Hematopoietic multipotent progenitor cell treated with erythropoietin and hydrocortisone succinate and interleukin-3 and kit ligand, for 4 days (in vitro differentiated cells): ENCODE results near the gene HLA-DPB1.

Source experiments
- DNase-seq: peaks from one replicate; pipeline ENCODE4 v3.0.0-alpha.2; 2015

HLA-DPB1 gene

GRCh38 chr6:33105386-33105785 lies 29.6 kb downstream of the HLA-DPB1 start:
- no peak for DNase-seq

DNA sequence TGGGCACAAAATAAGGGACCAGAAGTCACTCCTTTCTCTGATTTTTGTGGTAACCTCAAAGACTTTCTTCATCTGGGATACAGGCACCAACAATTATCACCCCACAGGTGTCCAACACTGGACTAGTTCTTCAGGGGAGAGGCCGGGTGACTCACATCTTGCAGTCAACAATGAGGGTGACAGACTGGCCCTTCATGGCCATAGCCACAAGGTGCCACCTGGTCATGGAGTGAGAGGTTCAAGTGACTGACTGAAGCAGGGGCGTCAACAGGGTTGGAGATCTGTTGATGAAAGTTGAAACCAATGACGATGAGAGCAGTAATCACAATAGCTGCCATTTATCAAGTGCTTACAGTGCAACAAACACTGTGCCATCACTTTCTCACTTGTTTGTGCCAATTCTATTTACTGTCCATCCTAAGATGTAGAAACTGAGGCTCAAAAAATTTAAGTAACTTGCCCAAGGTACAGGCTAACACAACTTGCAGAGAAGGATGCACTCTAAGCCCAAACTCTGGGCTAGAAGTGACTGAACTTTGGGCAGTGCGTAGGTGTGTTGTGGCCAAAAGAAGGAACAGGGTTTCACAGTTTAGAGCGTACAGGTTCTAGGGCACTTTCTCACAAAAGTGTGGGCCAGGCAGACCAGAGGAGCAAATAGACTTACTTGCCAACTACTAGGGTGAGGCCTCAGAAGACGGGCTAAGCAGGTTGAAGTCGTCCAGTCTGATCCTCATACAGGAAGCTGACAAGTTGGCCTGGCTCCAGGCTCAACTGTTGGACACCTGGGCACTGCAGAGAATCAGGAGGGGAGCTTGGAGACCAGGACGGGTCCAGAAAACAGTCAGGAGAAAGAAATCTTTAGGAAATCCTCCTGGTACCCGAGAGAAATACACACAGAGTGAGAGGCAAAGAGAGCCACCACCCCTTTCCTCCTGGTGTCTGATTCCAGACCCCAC lies 30.4 kb downstream of the HLA-DPB1 start:
- no peak for DNase-seq

DNA sequence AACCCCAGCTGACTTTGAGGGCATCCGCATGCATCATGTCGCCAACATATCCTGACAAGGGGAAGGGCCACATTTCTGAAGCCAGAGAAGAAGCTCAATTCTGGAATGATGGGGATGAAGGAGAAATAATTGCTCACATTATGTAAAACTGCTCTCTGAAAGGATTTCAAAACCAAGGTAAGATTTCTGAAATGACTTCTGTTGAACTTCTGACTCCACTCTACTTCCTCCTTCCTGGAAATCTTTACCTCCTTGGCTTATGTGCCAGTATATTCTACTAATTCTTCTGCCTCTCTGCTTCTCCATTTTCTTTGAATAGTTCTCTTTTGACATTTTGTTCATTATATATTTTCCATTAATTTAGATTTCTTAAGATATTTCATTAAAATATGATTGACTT lies 31.9 kb downstream of the HLA-DPB1 start:
- no peak for DNase-seq

- no peak for DNase-seq
Observed at GRCh38 chr6:33108307-33108706, 32.5 kb downstream of the HLA-DPB1 start.

DNA sequence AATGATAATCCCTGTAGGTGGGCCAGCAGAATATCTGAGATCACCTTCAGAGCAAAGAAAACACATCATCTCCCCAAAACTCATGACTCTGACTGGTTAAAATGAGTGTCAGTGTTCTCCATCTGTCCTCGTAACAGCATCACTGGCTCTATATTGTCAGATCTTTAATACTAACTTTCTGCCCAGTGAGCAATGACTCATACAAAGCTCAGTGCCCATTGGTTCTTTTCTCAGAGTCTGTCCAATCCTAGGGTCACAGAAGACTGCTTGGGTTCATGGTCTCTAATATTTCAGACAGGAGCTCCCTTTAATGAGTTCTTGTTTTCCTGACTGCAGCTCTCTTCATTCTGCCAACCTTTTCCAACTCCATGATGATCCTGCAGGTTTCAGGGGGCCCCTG lies 36.4 kb downstream of the HLA-DPB1 start:
- peak; percentile 85 for DNase-seq

DNA sequence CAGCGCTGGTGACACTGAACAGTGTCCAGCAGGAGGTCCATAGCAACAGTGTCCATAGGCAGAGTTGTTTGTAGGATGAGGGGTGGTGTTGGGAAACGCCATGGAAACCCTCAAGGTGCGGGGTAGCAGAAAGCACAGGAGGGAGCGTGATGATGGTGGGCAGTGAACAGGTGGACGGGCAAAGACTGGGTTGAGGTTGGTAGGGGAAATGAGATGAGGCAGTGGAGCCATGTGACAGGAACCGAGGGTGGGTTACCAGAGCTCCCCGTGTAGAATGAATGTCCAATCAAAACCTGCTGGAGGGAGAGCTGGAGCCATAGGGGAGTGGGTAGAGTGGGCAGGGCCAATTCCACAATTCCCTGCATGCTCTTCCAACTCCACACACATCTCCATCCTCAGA lies 38.0 kb downstream of the HLA-DPB1 start:
- DNase-seq: no peak

GRCh38 chr6:33114406-33114805 lies 38.6 kb downstream of the HLA-DPB1 start:
- DNase-seq: peak; percentile 42

DNA sequence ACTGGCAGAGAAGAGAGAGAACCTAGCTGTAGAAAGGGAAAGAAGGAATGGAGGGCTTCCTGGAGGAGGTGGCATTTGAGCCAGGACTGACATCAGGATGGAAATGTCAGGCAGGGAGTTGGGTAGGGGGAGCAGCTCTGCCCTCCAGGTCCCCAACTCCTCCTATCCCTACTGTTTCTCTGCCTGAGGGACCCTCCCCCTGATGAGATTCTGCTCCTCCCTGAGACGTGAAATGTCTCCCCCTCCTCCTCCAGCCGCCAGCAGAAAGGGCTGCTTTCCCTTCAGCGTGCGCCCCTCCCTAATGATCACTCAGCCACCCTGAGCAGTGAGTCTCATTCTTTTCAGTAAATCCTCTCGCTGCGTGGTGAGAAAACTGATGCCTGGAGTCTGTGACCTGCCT lies 40.6 kb downstream of the HLA-DPB1 start:
- DNase-seq: no peak

DNA sequence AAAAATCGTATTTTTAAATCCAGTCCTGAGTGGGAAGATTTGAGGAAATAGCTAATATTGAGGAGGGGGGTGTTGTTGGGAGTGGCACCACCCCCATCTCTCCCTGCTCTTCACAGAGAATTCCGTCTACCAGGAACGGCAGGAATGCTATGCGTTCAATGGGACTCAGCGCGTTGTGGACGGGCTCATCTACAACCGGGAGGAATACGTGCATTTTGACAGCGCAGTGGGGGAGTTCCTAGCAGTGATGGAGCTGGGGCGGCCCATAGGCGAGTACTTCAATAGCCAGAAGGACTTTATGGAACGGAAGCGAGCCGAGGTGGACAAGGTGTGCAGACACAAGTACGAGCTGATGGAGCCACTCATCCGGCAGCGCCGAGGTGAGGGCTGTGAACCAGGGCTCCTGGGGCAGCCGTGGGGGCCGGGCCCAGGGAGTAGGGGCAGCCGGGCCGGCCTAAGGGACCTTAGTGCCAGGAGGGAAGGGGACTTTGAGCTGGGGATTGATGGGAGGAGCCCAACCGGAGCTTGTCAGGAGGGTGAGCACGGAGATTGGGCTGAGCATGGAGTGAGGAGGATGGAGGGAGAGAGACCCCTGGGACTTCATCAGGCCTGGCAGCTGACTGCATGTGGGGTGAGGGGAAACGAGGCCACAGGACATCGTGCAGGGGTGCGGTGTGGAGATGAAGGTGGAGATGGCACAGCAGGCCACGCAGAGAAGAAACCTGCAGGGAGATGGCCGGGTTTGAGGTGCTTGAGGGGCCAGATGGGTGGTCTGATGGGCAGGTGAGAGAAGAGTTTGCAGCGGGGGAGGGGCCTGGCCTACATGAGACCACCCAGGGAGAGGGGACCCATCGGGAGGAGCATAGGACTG lies 41.3 kb downstream of the HLA-DPB1 start:
- no peak for DNase-seq

DNA sequence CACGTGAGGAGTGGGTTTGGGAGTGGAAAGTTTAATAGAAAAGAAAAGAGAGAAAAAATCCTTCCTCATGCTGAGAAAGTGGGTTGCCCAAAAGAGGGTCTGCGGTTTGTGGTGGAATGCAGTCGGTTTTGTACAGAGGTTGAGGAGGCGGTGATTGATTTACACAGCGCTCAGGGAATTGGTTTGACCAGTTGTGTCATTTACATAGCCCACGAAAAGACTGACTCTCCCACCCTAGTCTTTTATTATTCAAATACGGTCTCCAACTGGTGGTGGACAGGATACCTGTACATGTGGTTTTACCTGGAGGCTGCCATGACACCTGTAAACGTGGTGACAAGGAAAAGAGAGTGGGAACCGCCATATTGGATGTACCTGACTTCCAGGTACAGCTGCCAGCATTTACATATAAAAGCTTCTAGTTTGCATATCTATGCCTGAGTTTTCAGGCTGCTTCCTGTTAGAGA lies 42.1 kb downstream of the HLA-DPB1 start:
- peak; percentile 16 for DNase-seq

GRCh38 chr6:33118525-33119123 lies 42.8 kb downstream of the HLA-DPB1 start:
- peak; percentile 81 for DNase-seq

GRCh38 chr6:33120001-33120400 lies 44.2 kb downstream of the HLA-DPB1 start:
- DNase-seq: no peak

- DNase-seq: no peak
Observed at GRCh38 chr6:33123181-33123580, 47.4 kb downstream of the HLA-DPB1 start.

DNA sequence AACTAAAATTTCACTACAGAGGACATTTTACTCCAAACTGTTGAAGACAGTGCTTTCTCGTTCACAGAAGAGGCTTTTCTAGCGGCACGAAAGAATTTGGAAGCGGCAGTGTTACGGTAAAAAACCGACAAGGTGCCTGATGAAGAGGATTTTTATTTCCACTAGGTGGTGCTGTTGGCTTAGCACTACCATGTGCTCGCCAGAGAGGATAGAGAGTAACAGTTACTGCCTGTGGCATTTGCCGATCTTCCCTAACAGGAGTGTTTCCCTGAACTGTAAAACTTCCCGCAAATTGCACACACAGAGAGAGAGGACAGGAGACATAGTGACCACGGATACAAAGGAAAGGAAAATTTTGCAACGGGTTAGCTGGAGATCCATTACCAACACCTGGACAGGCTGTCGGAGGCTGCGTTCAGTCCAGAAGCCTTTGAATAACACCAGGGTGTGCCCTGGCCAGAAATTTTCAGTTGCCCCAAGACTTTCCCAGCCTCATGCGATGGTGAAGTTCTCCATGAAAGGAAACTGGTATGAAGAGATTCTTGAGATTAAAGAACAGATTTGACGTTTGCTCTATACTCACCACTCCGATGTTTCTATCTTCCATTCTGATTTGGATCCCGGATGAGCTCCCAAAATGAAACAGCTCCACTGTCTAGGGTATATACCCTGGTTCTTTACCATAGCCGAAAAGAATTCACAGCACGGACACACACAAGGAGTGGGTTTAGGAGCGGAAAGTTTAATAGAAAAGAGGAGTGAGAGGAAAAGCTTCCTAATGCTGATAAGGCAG lies 48.1 kb downstream of the HLA-DPB1 start:
- peak; percentile 83 for DNase-seq

DNA sequence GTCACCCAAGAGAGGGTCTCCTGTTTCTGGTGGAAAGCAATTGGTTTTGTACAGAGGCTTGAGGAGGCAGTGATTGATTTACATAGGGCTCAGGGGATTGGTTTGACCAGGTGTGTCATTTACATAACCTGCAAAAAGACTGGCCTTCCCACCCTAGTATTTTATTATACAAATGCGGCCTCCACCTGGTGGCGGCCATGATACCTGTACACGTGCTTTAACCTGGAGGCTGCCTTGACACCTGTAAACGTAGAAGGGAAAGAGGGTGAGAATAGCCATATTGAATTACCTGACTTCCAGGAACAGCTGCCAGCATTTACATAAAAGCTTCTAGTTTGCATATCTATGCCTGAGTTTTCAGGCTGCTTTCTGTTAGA lies 48.7 kb downstream of the HLA-DPB1 start:
- DNase-seq: no peak

- DNase-seq: no peak
Observed at GRCh38 chr6:33124947-33125346, 49.2 kb downstream of the HLA-DPB1 start.

DNA sequence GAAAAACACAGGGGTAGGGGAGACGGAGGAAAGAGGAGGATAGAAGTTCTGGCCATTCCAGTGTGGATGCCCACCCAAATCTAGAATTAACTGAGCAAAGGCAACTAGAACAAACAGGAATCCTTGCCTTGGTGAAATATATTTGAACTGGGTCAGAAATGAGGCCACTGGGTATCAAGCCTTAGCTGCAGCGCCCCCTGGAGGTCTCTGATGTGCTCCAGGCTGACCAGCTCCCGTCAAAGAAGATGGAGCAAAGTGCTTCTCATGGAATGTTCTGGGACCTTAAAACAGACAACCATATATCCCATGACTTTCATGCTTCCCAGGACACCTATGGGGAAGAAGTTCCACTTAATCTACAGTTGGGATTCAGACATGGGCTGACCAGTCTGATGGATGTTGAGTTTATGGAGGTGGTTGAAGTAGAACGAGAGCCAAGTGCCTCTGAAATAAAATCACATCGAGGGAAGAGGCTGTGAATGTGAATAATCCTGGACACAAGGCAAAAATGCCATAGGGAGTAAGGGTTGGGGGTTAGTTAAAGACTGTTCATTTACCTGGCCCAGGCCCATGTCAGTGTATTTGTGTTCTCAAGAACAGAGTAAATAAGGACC lies 50.4 kb downstream of the HLA-DPB1 start:
- peak; percentile 81 for DNase-seq

GRCh38 chr6:33128318-33128717 lies 52.5 kb downstream of the HLA-DPB1 start:
- DNase-seq: no peak

DNA sequence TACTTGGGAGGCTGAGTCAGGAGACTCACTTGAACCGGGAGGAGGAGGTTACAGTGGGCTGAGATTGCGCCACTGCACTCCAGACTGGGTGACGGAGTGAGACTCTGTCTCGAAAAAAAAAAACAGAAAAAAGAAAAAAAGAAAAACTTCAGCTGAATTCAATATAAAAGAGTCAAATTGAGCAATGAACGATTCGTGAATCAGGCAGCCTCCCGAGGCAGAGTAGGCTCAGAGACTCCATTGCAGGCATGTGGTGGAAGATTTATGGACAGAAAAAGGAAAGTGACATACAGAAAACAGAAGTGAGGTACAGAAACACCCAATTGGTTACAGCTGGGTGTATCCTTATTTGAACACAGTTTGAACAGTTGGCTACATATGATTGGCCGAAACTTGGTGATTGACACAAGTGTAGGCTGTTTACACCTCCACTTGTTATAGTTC lies 56.3 kb downstream of the HLA-DPB1 start:
- DNase-seq: peak; percentile 36

DNA sequence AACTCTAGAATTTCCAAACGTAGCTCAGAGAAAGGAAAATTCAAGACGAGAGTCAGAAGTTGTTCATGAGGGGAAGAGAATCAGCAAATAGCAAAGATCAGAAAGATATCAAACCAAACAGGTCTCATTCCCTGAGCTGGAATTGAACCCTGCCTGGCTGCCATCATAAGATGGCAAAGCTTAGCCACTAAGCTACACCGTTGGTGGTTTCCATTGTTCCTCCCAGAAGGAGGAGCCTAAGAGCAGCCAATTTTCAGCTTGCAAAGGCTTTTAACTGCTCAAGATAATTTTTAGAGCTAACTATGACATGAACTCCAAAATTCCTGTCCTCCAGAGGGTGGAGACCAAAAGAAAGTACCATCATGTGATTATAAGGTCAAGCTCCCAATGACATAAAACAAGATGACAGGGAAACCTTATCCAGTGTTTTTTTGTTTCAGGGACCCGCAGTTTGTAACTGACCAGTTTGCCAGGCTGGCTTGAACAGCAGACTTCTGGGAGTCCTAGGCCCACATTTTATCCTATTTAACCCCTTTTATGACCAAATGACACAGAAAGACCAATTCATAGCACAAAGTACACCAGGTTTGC lies 60.6 kb downstream of the HLA-DPB1 start:
- DNase-seq: no peak
